ENCODE data around the gene PDCD6IP.

PDCD6IP gene

DNA sequence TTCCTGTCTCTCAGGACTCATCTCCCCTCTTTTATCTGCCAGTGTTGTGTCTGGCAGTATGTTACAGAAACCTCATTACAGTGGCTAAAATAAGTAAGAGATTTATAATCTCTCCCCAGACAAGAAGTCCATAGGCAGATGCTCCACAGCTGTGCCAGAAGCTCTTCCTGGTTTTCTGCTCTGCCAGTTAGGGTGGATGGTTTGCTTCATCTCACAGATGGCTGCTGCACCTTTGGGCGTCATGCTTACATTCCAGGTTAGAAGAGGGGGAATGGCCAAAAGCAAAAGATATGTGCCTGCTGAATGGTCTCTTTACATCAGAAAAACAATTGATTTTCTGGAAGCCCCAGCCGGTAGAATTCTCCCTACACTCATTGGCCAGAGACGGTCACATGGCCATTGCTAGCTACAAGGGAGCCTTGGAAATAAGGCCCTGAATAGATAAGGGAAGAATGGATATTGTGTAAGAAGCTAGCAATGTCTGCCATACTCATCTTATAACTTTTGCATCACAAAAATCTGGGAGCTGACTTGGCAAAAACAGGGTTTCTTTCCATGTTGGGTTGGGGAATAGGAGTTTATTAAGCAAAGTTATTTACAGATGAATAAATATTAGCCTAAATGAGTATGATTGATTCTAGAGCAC, 91.1 kb downstream of the PDCD6IP start:
- DNase-seq (ENCODE audit: low read depth in 2 of 2): no peak

- DNase-seq (ENCODE audit: low read depth in 2 of 2): no peak
Observed at GRCh38 chr3:33892655-33893054, 94.2 kb downstream of the PDCD6IP start.

DNA sequence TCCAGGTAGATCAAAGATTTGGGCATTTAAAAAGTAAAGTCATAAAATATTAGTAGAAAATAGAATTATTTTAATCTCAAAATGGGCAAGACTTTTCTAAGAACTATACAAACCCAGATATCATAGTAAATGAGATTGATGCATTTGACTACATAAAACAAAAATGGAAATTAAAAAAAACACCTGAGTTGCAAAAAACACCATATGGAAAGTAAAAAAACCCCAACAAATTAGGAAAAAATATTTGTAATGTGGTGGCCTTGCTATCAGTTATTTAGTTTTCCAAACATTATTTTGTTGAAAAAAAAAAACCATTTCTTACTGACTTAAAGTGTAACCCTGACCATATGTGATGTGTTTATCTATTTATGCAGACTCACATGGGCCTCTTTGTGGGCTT, 97.2 kb downstream of the PDCD6IP start:
- no peak for DNase-seq (ENCODE audit: low read depth in 2 of 2)

DNA sequence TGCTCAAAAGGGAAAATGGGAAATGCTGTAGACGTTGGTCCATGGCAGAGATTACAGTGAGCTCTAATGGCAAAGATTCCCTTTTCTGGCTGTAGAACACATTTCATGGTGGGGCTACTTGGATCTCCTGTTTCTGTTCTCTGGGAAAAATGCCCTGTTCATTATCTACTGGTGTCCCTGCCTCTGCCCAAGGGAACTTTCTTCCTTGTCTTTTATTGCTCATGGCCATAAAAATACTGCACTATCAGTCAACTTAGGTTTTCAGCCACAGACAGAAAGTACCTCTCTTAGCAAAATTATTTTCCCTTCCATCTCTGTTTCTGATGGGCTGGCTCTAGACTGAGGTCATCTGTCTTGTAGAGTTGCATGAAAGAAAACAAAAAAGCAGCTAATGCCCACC, 98.9 kb downstream of the PDCD6IP start:
- no peak for DNase-seq (ENCODE audit: low read depth in 2 of 2)

- no peak for DNase-seq (ENCODE audit: low read depth in 2 of 2)
Observed at GRCh38 chr3:33898901-33899300, 100.5 kb downstream of the PDCD6IP start.

- no peak for DNase-seq (ENCODE audit: low read depth in 2 of 2)
Observed at GRCh38 chr3:33900440-33900808, 102.0 kb downstream of the PDCD6IP start.

GRCh38 chr3:33900809-33901505, 102.5 kb downstream of the PDCD6IP start:
- DNase-seq (ENCODE audit: low read depth in 2 of 2): no peak

GRCh38 chr3:33901862-33902563, 103.6 kb downstream of the PDCD6IP start:
- DNase-seq (ENCODE audit: low read depth in 2 of 2): no peak

GRCh38 chr3:33904730-33905129, 106.3 kb downstream of the PDCD6IP start:
- DNase-seq (ENCODE audit: low read depth in 2 of 2): no peak

- DNase-seq (ENCODE audit: low read depth in 2 of 2): no peak
Observed at GRCh38 chr3:33908250-33908851, 109.9 kb downstream of the PDCD6IP start.

DNA sequence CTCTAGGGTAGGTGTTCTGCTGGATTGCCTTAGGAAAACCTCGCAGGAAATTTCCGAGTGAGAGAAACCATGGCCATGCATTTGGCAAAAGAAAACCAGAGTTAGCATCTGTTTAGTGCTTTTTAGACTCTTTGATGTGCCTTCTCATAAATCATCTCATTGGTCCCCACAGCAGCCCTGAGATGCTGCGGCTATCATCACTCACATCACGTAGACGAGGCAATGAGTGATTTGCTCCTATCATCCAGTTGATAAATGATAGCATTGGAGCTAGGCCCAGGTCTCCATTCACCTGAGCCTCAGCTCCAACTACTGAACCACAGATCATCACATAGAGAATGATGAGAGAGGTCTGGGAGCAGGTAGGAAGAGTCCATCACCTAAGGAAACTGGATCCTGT, 111.1 kb downstream of the PDCD6IP start:
- DNase-seq (ENCODE audit: low read depth in 2 of 2): no peak

GRCh38 chr3:33910031-33910430, 111.6 kb downstream of the PDCD6IP start:
- DNase-seq (ENCODE audit: low read depth in 2 of 2): no peak

DNA sequence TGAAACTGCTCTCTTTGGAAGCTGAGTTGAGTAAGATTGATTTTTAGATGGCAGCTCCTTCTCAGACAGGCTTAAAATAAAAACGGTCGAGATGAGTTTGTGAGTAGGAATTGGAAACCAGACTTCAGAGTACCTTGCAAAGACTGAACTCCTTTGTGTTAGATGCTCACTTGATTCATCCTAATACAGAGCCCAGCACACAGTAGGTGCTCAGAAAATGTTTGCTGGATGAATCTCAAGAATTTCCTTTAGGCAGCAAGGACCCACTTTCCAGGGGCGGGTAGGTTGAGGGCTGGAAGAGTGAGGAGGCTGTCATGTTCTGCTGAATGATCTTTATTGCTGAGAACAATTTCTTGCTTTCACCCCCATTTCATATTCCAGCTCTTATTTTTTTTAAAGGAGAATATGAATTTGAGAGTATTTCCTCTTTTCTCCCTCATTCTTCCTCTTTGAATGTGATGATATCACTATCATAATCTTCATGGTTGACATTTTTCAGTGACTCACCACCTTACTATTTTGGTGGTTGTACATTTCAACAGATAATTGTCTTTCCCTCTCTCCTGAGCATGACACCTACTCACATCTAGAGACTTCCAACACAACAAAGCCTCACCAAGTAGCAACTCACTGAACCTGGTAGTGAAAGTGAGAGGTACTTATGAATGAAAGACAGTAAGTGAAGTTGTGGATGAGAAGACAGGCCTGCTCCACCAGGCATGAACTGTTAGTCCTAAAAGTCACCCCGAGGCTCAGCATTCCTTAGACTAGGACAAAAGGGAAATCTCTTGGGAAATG, 113.3 kb downstream of the PDCD6IP start:
- DNase-seq (ENCODE audit: low read depth in 2 of 2): no peak

GRCh38 chr3:33914212-33914611, 115.8 kb downstream of the PDCD6IP start:
- DNase-seq (ENCODE audit: low read depth in 2 of 2): no peak

GRCh38 chr3:33914731-33915379, 116.4 kb downstream of the PDCD6IP start:
- DNase-seq (ENCODE audit: low read depth in 2 of 2): no peak

- no peak for DNase-seq (ENCODE audit: low read depth in 2 of 2)
Observed at GRCh38 chr3:33915796-33916546, 117.5 kb downstream of the PDCD6IP start.

GRCh38 chr3:33918126-33918756, 119.8 kb downstream of the PDCD6IP start:
- DNase-seq (ENCODE audit: low read depth in 2 of 2): no peak
